ENCODE results near the gene ATRX. TPM values are rescaled to one million over a fixed set of nuclear protein-coding genes. Genes with fewer than 3 reads are reported as not detected.

ATRX gene
- total RNA-seq, 1 experiment from 2014 or later, result 61.3 TPM

DNA sequence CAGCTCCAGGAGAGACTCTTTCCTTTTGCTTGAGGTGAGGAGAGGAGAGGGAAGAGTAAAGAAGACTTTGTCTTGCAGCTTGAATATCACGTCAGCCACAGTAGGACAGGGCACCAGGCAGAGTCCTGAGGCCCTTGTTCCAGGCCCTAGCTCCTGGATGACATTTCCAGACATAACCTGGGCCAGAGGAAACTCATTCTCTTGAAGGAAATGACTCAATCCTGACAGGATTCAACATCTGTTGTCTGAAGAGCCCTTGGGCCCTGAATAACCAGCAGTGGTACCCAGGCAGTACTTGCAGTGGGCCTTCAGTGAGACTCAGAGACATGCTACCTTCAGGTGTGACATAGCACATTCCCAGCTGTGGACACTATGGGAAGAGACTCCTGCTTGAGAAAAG lies 276.0 kb downstream of the ATRX start:
- no peak for ATAC-seq
- intact Hi-C loops (cut with micrococcal nuclease), result no loop called here
- POLR2A ChIA-PET, result no interaction called here

DNA sequence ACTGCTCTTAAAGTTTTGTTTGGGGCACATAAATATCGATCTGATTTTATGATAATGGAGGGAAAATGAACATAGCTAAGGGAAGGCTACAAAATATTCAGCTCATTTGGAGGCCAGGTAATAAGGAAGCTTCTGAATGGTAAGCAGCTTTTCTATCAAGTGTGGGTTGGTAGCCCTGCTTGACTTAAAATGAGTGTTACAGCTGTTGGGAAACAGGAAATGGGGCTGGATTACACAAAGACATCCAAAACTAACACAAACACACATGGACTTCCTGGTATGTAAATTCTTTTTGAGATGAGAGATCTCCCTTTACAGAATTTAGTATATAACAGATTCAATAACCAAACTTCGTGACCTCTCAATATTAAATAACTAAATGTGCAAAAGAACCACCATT lies 280.8 kb downstream of the ATRX start:
- Histone ChIP-seq H3K79me2 (ENCODE audit: insufficient read depth, low read length) (no peaks in the 10 kb centered on the region), H3K36me3 (ENCODE audit: control insufficient read depth in 1 of 2, insufficient read depth in 2 of 2, low read length in 2 of 2) (peaks cover 0 to 3% of the 10 kb centered on the region in 2 experiments; a peak in 1 of 4 replicates), H4K20me1 (ENCODE audit: insufficient read depth) (no peaks in the 10 kb centered on the region), H3K4me2 (ENCODE audit: low read length) (no peak overlapping the region), H3K4me1 (ENCODE audit: control insufficient read depth in 1 of 2, insufficient read depth in 2 of 2, low read length in 2 of 2) (no peaks in the 10 kb centered on the region), H2AFZ (ENCODE audit: low read depth, low read length, poor library complexity, severe bottlenecking) (no peak overlapping the region), H3K27ac (ENCODE audit: low read depth, low read length) (no peak overlapping the region), H3K9me3 (ENCODE audit: control insufficient read depth in 1 of 2, insufficient read depth in 1 of 2, low read depth in 1 of 2, low read length in 2 of 2) (no peaks in the 10 kb centered on the region), H3K9me2 (ENCODE audit: insufficient read depth) (no peaks in the 10 kb centered on the region), H3K27me3 (ENCODE audit: insufficient read depth, low read length) (0 out of 2 replicates have a peak, but pooled peaks cover 6% of the 10 kb centered on the region), H3K9ac (ENCODE audit: low read length) (no peak overlapping the region), H3K4me3 (replicated peaks in 1 of 2; ENCODE audit: low read depth in 1 of 2, low read length in 2 of 2) (no peak overlapping the region)
- TF ChIP-seq EZH2 (IDR thresholded peaks at IDR 0.05) (no peak), SIN3A (IDR thresholded peaks at IDR 0.05; ENCODE audit: low read depth) (no peak), ZNF274 (IDR thresholded peaks at IDR 0.05; ENCODE audit: low read depth, low read length) (no peak), ZFX (IDR thresholded peaks at IDR 0.05) (no peak), JUND (IDR thresholded peaks at IDR 0.05) (no peak), SP1 (IDR thresholded peaks at IDR 0.05; ENCODE audit: low read depth) (no peak), TCF7L2 (IDR thresholded peaks at IDR 0.05; ENCODE audit: borderline replicate concordance, extremely low read depth, insufficient read depth, insufficient read length) (no peak), ELF1 (IDR thresholded peaks at IDR 0.05; ENCODE audit: borderline replicate concordance, low read depth) (no peak)
- TF ChIP-seq, protein P1, sequence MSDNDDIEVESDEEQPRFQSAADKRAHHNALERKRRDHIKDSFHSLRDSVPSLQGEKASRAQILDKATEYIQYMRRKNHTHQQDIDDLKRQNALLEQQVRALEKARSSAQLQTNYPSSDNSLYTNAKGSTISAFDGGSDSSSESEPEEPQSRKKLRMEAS (IDR thresholded peaks at IDR 0.05), result no peak
- no TSS peak for BruUV-seq (replicated peaks)
- POLR2A ChIA-PET, result no interaction called here
- ATAC-seq (no peak), DNase-seq (ENCODE audit: low read depth, low spot score) (no peak)
- RAD21 ChIA-PET (ENCODE audit: low non-redundant PET in 1 of 2, low total read pairs in 2 of 2, uncharacterized antibody in 2 of 2, unreplicated experiment in 2 of 2), result no interaction called here
- CTCF ChIA-PET, result no interaction called here
- intact Hi-C loops (cut with micrococcal nuclease), result no loop called here

More for the DNA sequence above, 276.0 kb downstream of the ATRX start:
- CTCF ChIA-PET, result no interaction called here
- H3K9me2 ChIP-seq (ENCODE audit: insufficient read depth), result no peaks in the 10 kb centered on the region
- RAD21 ChIA-PET (ENCODE audit: low non-redundant PET in 1 of 2, low total read pairs in 2 of 2, uncharacterized antibody in 2 of 2, unreplicated experiment in 2 of 2), result no interaction called here
- no TSS peak for BruUV-seq (replicated peaks)
- no peak overlapping the region for H3K4me2 ChIP-seq (ENCODE audit: low read length)
- H3K9me3 ChIP-seq (ENCODE audit: control insufficient read depth in 1 of 2, insufficient read depth in 1 of 2, low read depth in 1 of 2, low read length in 2 of 2), result no peaks in the 10 kb centered on the region
- H3K9ac ChIP-seq (ENCODE audit: low read length), result no peak overlapping the region
- no peaks in the 10 kb centered on the region for H3K4me1 ChIP-seq (ENCODE audit: control insufficient read depth in 1 of 2, insufficient read depth in 2 of 2, low read length in 2 of 2)
- DNase-seq (ENCODE audit: low read depth, low spot score), result no peak
- TF ChIP-seq SIN3A (IDR thresholded peaks at IDR 0.05; ENCODE audit: low read depth) (no peak), ZNF274 (IDR thresholded peaks at IDR 0.05; ENCODE audit: low read depth, low read length) (no peak), CEBPB (IDR thresholded peaks at IDR 0.05; ENCODE audit: low read depth) (no peak), ZFX (IDR thresholded peaks at IDR 0.05) (no peak), YY1 (IDR thresholded peaks at IDR 0.05; ENCODE audit: extremely low read depth, insufficient replicate concordance, low read depth, low read length) (no peak), TCF7L2 (IDR thresholded peaks at IDR 0.05; ENCODE audit: borderline replicate concordance, extremely low read depth, insufficient read depth, insufficient read length) (no peak), JUND (IDR thresholded peaks at IDR 0.05) (no peak), EZH2 (IDR thresholded peaks at IDR 0.05) (no peak), SRF (IDR thresholded peaks at IDR 0.05; ENCODE audit: low read depth) (no peak)
- TF ChIP-seq, protein P1 (IDR thresholded peaks at IDR 0.05), result no peak
- H3K4me3 ChIP-seq (replicated peaks in 1 of 2; ENCODE audit: low read depth in 1 of 2, low read length in 2 of 2), result no peak overlapping the region
- no peak overlapping the region for H3K27ac ChIP-seq (ENCODE audit: low read depth, low read length)
- no peaks in the 10 kb centered on the region for H3K79me2 ChIP-seq (ENCODE audit: insufficient read depth, low read length)
- no peaks in the 10 kb centered on the region for H4K20me1 ChIP-seq (ENCODE audit: insufficient read depth)
- H2AFZ ChIP-seq (ENCODE audit: low read depth, low read length, poor library complexity, severe bottlenecking), result no peak overlapping the region
- peaks cover 0 to 3% of the 10 kb centered on the region in 2 experiments; a peak in 1 of 4 replicates for H3K36me3 ChIP-seq (ENCODE audit: control insufficient read depth in 1 of 2, insufficient read depth in 2 of 2, low read length in 2 of 2)
- H3K27me3 ChIP-seq (ENCODE audit: insufficient read depth, low read length), result no peaks in the 10 kb centered on the region
